Muscle of arm (tissue), 12 donors: ENCODE measurements around the gene QPRT. TPM values are rescaled to one million over a fixed set of nuclear protein-coding genes. Genes with fewer than 3 reads are reported as not detected.
"Not testable (repeated sequence)": the region's sequence is repeated elsewhere in the genome, so short reads cannot be mapped to it uniquely, and the experiment has no call there.

Experiments
- DNase-seq: peaks from one replicate; pipeline ENCODE4 v3.0.0-alpha.2; 2013
- polyA plus RNA-seq, 12 donors: library from polyadenylated mRNA; unstranded; fragments of 120-200 nt; gene quantifications; one replicate each; pipeline ENCODE4 v1.2.1, GENCODE V29; 2013; ENCODE audit not compliant: insufficient read length in 12 of 12

The QPRT gene
- polyA plus RNA-seq, 12 donors: 42.0 to 115 (median 54.3) TPM; not detected in 1

DNA sequence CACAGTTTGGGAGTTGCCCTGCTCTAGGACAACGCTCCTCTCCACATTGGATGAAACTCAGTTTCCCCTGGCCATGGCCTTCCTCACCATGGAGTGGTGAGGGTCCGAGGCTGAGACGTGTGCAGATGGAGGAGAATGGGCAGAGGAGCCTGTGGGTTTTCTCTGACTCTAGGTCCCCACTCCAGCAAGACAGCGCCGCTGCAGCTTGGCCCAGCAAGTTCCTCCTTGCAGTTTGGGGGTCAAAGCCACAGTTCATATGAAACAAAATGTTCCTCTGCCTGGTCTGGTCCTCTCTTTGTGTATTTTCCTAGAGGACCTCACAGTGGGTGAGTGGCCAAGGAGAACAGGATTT lies 64.5 kb downstream of the QPRT start:
- no peak for DNase-seq

DNA sequence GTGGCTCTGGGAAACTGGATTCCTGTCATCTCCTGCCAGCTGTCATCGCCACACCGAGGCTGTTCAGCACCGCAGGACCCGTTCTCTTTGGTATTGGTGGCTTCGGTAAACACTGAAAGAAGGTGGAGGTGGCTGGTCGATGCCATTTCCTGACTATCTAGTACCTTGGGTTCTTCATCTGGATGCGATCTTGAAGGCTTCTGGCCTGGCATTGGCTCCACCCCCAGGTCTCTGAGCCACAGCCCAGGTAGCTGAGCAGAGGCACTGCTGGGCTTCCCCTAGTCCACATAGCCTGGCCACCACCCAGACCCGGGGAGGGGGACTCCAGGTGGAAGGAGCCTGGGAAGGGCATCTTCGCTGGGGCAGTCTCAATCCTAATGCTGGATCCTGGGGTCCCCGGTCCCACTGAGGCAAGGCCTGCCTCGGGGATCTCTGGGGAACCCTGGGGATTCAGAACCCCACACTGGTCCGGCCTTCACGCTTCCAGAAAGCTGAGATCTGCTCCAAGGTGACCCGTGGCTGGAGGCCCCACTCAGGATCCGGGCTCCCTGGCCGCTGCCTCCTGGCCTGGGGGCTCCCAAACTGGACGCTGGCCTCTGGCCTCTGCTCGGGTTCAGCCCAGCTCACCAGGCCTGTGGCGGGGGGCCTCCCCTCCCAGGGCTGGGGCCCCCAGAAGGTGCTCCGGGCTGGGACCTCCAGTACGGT lies 65.0 kb downstream of the QPRT start:
- DNase-seq: no peak

DNA sequence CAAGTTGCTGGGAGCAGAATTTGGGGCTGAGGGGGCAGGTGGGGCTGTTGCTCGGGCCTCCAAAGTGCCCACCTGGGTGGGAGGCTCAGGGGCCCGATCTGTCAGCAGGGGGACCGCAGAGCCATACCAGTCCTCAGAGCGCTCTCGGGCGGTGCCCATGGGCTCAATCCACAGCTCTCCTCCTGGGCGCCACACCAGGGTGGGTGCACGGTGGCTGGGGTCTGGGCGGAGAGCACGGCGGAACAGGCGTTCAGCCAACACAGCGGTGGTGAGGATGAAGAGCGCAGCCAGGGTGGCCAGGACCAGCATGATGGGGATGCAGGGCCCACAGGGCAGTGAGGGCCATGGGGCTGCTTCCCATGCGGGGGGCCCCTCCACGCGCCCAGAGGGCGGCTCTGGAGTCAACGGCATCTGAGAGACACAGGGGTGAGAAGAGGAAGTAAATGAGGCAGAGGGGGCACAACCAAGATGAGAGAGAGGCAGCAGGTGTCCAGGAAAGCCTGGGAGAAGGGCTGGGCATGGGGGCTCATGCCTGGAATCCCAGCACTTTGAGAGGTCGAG lies 65.6 kb downstream of the QPRT start:
- DNase-seq: no peak

DNA sequence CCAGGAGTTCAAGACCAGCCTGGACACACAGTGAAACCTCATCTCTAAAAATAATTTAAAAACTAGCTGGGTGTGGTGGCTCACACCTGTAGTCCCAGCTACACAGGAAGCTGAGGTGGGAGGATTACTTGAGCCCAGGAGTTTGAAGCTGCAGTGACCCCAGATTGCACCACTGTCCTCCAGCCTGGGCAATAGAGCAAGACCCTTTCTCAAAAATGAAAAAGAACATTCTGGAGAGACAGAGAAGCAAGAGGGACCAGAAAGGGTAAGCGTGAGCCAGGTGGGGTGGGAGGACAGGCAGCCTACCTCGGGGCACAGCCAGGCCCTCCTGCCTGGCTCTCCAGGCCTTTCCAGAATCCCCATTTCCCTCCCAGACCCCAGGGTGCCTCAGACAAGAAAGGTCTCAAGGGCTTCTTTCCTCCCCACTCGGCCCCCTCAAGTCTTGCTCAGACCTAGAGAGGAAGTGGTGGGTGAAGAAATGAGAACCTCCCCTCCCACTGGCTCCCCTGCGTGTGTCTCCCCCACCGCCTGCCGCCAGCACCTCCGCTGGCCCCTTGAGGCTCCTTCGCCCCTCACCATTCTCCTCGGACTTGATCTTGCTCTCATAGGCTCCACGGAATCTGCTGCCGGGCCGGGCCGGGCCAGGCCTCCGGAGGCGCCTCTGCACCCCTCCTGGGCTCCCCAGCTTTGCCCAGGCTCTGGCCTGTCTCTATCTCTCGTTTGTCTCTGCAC lies 66.3 kb downstream of the QPRT start:
- no peak for DNase-seq

DNA sequence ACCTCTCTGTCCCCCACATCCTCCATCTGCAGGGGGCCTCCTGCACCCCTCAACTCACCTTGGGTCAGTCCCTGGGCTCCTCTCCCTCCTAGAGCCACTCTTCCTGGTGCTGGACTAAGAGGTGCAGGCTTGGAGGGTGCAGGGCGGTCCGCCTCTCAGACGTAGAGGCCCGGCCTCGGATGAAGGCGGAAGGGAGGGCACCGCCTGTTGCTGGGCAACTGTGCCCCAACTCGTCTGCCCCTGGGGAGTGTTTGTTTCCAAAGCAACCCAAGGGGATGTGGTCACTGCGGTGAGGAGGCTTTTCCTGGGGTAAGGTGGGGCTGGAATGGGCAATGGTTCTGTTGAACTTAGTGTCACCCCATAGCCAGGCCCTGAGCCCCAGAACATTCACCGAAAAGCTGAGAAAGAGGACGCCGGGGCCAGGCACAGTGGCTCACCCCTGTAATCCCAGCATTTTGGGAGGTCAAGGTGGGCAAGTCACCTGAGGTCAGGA lies 66.9 kb downstream of the QPRT start, which contains the start of gene C16orf54:
C16orf54 (minus strand) TSS at position 138 of the 493 bp plus-strand sequence. CDS start 1,039 bp downstream, outside the sequence.
- DNase-seq: peak; percentile 29

DNA sequence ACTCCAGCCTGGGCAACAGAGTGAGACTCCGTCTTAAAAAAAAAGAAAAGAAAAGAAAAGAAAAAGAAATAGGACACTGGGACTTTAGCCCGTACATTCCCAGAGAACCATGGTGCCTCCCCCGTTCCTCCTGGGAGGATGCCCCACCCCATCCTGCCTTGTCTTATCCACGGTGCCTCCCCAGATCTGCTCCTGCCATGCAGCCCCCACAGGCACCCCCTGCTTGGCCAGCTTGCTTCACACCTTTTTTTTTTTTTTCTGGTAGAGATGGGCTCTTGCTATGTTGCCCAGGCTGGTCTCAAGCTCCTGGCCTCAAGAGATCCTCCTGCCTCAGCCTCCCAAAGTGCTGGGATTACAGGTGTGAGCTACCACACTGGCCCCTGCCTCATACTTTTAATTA lies 67.5 kb downstream of the QPRT start:
- not testable (repeated sequence) for DNase-seq

Other genes with a start within 250 kb of the QPRT start
- 1 to 10 TPM in 10 of 12 donors, not detected in 2; 2.4 to 7.9 (median 4.6) TPM for gene BOLA2, start 224.8 kb upstream of the QPRT start, polyA plus RNA-seq
- 10 to 100 TPM in 3 of 12 donors, 1 to 10 TPM in 8, not detected in 1; 2.4 to 27.6 (median 7.3) TPM for gene SLX1B, start 224.6 kb upstream of the QPRT start, polyA plus RNA-seq
- gene SULT1A4, start 219.3 kb upstream of the QPRT start, polyA plus RNA-seq: 10 to 100 TPM in 2 of 12 donors, 1 to 10 TPM in 8, not detected in 2; 2.6 to 13.8 (median 7.1) TPM
- 100 to 1,000 TPM in 1 of 12 donors, 10 to 100 TPM in 9, 1 to 10 TPM in 1, not detected in 1; 9.9 to 124 (median 27.0) TPM for gene NPIPB12, start 172.8 kb upstream of the QPRT start, polyA plus RNA-seq
- 1 to 10 TPM in 3 of 12 donors, under 1 TPM in 7, not detected in 2; 0.72 to 8.2 (median 0.88) TPM for gene SPN, start 15.9 kb upstream of the QPRT start, polyA plus RNA-seq
- gene C16orf54, start 66.8 kb downstream of the QPRT start, polyA plus RNA-seq: 1 to 10 TPM in 1 of 12 donors, under 1 TPM in 9, not detected in 2; 0.10 to 1.4 (median 0.25) TPM
- gene ZG16, start 99.1 kb downstream of the QPRT start, polyA plus RNA-seq: 1 to 10 TPM in 1 of 12 donors, under 1 TPM in 1, not detected in 10; 0.05 to 4.4 TPM
- gene KIF22, start 111.6 kb downstream of the QPRT start, polyA plus RNA-seq: 10 to 100 TPM in 11 of 12 donors, not detected in 1; 23.1 to 55.3 (median 33.6) TPM
- gene MAZ, start 127.3 kb downstream of the QPRT start, polyA plus RNA-seq: 100 to 1,000 TPM in 11 of 12 donors, not detected in 1; 185 to 364 (median 230) TPM
- 10 to 100 TPM in 10 of 12 donors, 1 to 10 TPM in 1, not detected in 1; 9.3 to 42.8 (median 13.9) TPM for gene PRRT2, start 133.0 kb downstream of the QPRT start, polyA plus RNA-seq
- 10 to 100 TPM in 11 of 12 donors, not detected in 1; 22.9 to 47.7 (median 28.2) TPM for gene PAGR1, start 137.0 kb downstream of the QPRT start, polyA plus RNA-seq
- 100 to 1,000 TPM in 1 of 12 donors, 10 to 100 TPM in 10, not detected in 1; 11.5 to 112 (median 18.7) TPM for gene MVP, start 141.3 kb downstream of the QPRT start, polyA plus RNA-seq
- gene CDIPT, start 184.0 kb downstream of the QPRT start, polyA plus RNA-seq: 10 to 100 TPM in 11 of 12 donors, not detected in 1; 32.1 to 48.9 (median 40.2) TPM
- 1 to 10 TPM in 10 of 12 donors, under 1 TPM in 1, not detected in 1; 0.99 to 9.6 (median 1.5) TPM for gene SEZ6L2, start 220.4 kb downstream of the QPRT start, polyA plus RNA-seq
- gene ASPHD1, start 221.3 kb downstream of the QPRT start, polyA plus RNA-seq: 10 to 100 TPM in 1 of 12 donors, under 1 TPM in 9, not detected in 2; 0.27 to 10.5 (median 0.32) TPM
- 10 to 100 TPM in 6 of 12 donors, 1 to 10 TPM in 5, not detected in 1; 7.6 to 21.0 (median 10.7) TPM for gene KCTD13, start 247.0 kb downstream of the QPRT start, polyA plus RNA-seq